ENCODE measurements around the gene RREB1.

Gene RREB1

DNA sequence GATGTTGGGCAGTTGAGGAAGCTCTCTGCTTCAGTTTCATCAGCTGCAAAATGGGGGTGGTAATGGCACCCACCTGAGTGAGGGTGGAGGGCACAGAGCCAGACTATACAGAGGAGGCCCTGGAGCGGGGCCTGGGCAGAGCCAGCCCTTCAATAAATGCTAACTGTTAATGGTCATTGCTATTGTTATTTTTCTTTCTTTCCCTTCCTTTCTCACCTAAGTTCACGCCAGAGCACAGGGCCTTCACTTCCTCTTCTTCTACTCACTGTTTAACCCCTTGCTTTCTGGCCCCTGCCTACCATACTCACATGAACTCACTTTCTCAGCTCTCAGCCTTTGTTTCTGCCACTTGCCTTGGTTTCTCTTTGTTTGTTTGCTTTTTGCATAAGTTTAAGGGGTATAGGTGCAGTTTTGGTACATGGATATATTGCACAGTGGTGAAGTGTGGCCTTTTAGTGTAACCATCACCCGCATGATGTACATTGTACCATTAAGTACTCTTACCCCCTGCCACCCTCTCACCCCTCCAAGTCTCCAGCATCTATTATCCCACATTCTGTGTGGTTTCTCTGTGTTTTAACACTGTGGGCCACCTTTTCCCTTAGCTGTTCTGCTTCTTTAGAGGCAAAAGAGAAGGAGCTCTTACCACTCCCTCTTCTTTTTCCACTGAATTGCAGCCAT is 7.5 kb upstream of the RREB1 start:
- no peak for DNase-seq (ENCODE audit: low read depth in 2 of 2)

DNA sequence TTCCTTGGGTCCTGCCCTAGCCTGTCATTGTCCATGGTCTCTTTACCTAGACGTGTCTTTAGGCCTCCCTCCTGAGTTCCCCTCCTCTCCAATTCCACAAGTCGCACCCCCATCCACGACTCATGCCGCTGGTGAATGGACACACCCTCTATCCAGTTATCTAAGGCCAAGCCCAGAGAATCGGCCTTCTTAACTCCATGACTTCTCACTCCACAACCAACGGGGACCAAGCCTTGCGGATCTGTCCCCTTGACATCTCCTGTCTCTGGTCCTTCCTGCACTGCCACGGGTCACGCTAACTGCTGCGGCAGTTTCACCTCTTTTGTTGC is 7.0 kb upstream of the RREB1 start:
- no peak for DNase-seq (ENCODE audit: low read depth in 2 of 2)

GRCh38 chr6:7101290-7101689 is 6.5 kb upstream of the RREB1 start:
- no peak for DNase-seq (ENCODE audit: low read depth in 2 of 2)

DNA sequence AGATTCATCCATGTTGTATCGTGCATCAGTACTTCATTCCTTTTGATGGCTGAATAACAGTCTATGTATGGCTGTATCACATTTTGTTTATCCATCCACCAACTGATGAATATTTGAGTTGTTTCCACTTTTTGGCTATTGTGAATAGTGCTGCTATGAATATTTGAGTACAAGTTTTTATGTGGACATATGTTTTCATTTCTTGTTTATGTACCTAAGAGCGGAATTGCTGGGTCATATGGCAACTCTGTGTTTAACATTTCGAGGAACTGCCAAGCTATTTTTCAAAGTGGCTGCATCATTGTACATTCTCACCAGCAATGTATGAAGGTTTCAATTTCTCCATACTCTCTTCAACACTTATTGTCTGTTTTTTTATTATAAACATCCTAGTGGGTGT is 3.0 kb upstream of the RREB1 start:
- DNase-seq (ENCODE audit: low read depth in 2 of 2) = no peak

DNA sequence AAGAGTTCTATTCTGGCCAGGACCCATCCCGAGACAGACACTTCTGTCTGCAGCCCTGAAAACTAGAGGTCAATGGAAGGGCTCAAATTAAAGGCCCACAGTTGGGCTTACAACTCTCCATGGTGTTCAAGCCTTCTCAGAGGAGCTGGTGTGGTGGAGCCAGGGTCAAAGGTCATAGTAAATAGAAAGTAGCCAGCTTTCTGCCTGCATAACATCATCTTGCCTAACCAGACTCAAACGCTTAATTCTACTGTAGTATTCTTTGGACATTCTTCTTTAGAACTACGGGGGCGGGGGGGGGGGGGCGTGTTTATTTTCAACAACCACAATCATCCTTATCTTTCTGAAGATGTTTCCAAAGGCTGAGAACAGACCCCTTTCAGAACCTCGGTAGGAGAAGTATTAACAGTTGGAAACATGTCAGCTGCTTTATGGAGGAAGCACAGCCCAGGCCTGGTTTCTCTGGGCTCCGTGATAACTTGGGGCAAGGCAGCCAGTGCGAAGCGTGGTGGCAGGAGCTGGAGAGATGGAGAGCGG is 1.5 kb upstream of the RREB1 start:
- DNase-seq (ENCODE audit: low read depth in 2 of 2) = no peak

DNA sequence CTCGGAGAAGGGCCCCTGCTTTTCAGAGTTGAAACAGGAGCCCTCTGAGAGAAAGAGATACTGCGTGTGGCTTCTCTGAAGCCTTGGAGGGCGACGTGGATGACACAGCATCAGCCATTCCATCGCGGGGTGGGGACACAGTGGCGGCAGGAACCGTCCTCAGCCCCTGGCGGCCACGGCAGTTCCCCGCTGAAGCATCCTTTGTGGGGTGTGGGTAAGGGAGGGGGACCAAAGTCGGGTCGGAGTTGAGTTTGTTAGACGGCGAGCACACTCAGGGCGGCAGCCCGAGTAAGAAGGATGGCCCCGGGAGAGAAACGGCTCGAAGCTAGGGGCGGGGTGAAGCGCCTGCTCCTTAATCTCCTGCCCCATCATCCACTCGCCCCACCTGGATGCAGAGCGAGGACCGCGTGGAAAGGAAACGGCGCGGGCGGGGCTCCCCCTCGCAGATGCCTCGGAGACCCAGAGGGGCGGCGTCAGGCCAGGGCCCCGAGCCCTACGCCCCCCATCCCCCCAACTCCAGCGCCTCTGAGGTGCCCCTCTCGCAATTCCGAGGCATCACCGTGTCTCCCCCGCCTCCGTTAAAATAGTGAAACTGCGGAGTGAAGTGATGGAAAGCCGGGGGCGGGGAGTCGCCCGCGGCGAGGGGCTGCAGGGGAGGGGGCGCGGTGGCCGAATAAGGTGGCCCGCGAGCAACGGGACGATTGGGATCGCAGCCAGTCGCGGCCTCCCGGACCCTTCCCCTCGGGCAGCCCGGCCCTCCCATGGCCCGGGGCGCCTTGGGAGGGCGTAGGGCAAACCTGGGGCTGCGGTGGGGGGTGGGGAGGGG is 796 bp upstream of the RREB1 start:
- peak; percentile 52 to 57 for DNase-seq (ENCODE audit: low read depth in 2 of 2)

- peak; percentile 33 to 42 for DNase-seq (ENCODE audit: low read depth in 2 of 2)
Measured at GRCh38 chr6:7108196-7108963, 619 bp downstream of the RREB1 start.

GRCh38 chr6:7108964-7109836 is 1.4 kb downstream of the RREB1 start:
- DNase-seq (ENCODE audit: low read depth in 2 of 2) = peak in 1 of 2 donors; percentile 24

GRCh38 chr6:7110092-7110792 is 2.5 kb downstream of the RREB1 start:
- no peak for DNase-seq (ENCODE audit: low read depth in 2 of 2)

- DNase-seq (ENCODE audit: low read depth in 2 of 2) = no peak
Measured at GRCh38 chr6:7111095-7111690, 3.4 kb downstream of the RREB1 start.

DNA sequence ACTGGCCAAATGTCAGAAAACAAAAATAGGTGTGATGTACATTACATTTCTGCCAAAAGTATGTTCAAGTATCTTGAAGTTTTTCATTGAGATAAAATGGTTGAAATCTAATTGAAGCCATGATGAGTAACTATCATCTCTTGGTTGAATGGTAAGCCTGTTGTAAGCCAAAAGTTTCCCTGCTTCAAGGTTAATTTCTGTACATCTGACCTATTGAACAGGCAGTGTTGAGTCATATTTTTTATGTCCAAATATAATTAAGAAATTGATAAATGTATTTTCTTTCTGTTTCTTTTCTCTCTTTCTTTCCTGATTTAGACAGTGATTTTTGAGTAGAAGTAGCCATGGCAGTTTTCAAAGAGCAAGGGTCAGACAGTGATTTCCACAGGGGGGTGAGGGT is 4.4 kb downstream of the RREB1 start:
- no peak for DNase-seq (ENCODE audit: low read depth in 2 of 2)

GRCh38 chr6:7112741-7113313 is 5.1 kb downstream of the RREB1 start:
- peak in 1 of 2 donors; percentile 15 for DNase-seq (ENCODE audit: low read depth in 2 of 2)

DNA sequence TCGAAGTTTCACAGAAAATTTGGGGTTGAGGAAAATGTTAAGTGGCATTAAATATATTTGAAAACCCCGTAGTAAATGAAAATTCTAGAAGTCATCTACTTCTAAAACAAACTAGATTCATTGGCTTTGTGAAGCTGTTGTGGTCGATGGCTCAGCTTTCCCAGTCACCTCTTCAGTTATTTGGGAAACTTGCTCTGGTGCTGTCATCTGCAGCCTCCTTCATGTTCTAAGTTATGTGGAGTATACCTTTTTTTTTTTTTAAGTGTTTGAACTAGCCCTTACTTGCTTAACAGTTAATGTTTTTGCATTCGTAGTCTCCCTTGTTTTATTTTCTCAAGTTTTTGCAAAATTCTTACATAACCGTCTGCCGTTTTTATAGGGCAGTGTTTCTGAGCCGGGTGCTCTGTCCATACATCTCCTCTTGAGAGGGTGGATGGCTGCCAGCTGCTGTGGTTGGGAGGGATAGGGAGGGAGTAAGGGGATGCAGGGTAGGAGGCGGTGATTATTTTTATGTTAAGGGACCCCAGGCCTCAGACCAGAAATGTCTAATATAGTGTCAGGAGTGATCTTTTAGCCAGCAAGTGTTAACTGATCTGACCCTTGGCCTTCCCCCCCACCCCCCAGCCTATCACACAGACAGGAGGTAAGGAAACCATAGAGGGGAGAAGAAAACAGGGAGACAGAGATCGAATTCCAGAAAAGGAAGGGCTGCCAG is 7.1 kb downstream of the RREB1 start:
- no peak for DNase-seq (ENCODE audit: low read depth in 2 of 2)

GRCh38 chr6:7115543-7116231 is 7.9 kb downstream of the RREB1 start:
- no peak for DNase-seq (ENCODE audit: low read depth in 2 of 2)

DNA sequence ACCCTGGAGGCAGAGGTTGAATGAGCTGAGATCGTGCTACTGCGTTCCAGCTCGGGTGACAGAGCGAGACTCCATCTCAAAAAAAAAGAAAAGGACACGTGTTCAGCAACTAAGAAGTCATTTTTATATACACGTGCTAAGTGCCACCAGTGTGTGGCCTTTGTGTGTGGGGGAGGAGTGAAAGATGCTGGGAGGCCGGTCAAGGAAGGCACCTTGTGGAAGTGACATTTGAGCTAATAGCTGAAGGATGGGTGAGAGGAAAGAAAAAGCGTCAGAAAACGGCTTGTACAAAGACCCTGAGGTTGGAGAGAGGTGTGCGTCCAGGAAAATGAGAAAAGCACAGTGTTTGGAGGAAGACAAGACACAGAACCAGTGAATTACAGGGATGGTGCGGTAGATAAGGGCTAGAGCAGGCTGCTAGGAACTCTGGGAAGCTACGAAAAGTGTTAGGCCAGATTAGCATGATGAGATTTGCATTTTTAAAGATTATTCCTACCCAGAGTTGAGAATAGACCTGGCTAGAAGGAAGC is 11.6 kb downstream of the RREB1 start:
- no peak for DNase-seq (ENCODE audit: low read depth in 2 of 2)

DNA sequence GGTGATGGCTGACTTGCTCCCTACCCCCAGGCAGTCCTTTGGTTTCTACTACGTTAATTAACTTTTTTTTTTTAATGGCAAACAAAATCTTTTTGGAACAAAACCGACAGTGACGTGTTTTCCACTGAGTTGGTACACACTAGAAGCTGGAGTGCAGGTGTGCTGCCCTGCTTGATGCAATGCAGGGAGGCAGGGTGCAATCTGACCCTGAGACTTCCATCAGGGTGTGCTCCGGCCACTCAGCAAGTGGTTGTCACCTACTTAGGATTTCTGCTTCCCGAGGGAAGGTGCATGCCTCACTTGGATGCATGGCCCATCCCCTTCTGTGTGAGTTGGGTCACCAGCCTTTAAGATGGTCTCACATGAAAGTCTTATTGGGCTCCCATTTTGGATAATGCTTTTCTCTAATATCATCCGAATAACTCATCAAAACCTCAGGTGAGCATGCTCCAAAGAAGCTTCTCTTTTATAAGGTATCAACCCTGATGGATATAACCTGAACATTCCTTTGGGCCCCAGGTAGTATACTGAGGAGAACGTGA is 14.0 kb downstream of the RREB1 start:
- no peak for DNase-seq (ENCODE audit: low read depth in 2 of 2)

GRCh38 chr6:7122684-7123083 is 14.9 kb downstream of the RREB1 start:
- DNase-seq (ENCODE audit: low read depth in 2 of 2) = no peak

DNA sequence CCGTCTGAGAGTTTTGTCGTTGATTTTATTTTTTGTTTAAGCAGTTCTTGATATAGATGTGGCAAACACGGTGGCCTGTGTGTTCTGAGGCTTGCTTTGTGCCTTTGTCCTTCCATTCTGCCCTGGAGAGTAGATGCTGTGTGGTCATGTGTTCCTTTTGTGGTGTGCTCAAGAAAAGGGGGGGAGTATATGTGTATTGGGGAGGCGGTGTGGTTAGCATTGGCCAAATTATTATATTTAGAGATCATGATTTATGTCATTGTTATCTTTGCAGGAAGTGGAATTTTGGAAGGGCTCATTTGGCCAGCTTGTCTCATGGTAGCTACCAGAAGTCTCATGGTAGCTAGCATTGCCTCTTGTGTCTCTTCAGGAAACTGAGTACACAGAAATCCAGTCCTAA is 16.4 kb downstream of the RREB1 start:
- DNase-seq (ENCODE audit: low read depth in 2 of 2) = no peak

Data from stimulated activated CD4-positive, alpha-beta T cell treated with anti-CD3 and anti-CD28 coated beads, Interleukin-4, amount 100 ng/mL, for 48 hours (primary cell).